ENCODE data around the gene AMER3.
"Not testable (repeated sequence)": the region's sequence is repeated elsewhere in the genome, so short reads cannot be mapped to it uniquely, and the experiment has no call there.

AMER3 gene

GRCh38 chr2:130755256-130756052 lies at the start of gene AMER3:
TSS of gene AMER3 (plus strand) at chr2:130755540. CDS start at chr2:130762073, 6,533 bp downstream.
- no peak for DNase-seq

GRCh38 chr2:130714795-130715194 lies 40.5 kb upstream of the AMER3 start:
- not testable (repeated sequence) for DNase-seq

GRCh38 chr2:130720036-130720435 lies 35.3 kb upstream of the AMER3 start:
- DNase-seq: no peak

- DNase-seq: no peak
These were observed 34.8 kb upstream of the AMER3 start for GRCh38 chr2:130720528-130720927.

GRCh38 chr2:130724455-130724854 lies 30.9 kb upstream of the AMER3 start:
- no peak for DNase-seq

- DNase-seq: no peak
These were observed 28.6 kb upstream of the AMER3 start for GRCh38 chr2:130726614-130727180.

- DNase-seq: peak; percentile 88 to 90
These were observed 27.9 kb upstream of the AMER3 start for GRCh38 chr2:130727286-130727924.

GRCh38 chr2:130728007-130728454 lies 27.3 kb upstream of the AMER3 start:
- peak; percentile 29 to 45 for DNase-seq

- no peak for DNase-seq
These were observed 26.6 kb upstream of the AMER3 start, which contains the start of gene GPR148 for GRCh38 chr2:130728549-130729316. TSS of gene GPR148 (plus strand) at chr2:130729070. CDS start at chr2:130729152, 82 bp downstream.

GRCh38 chr2:130729322-130730299 lies 25.7 kb upstream of the AMER3 start:
- DNase-seq: no peak

- not testable (repeated sequence) for DNase-seq
These were observed 23.1 kb upstream of the AMER3 start for GRCh38 chr2:130732257-130732656.

- DNase-seq: no peak
These were observed 20.1 kb upstream of the AMER3 start for GRCh38 chr2:130735200-130735599.

GRCh38 chr2:130736487-130736886 lies 18.9 kb upstream of the AMER3 start:
- no peak for DNase-seq

- no peak for DNase-seq
These were observed 17.7 kb upstream of the AMER3 start for GRCh38 chr2:130737592-130737991.

GRCh38 chr2:130740671-130741070 lies 14.7 kb upstream of the AMER3 start:
- DNase-seq: no peak

GRCh38 chr2:130743278-130743677 lies 12.1 kb upstream of the AMER3 start:
- DNase-seq: no peak

- DNase-seq: no peak
These were observed 10.8 kb upstream of the AMER3 start for GRCh38 chr2:130744287-130745117.

- DNase-seq: no peak
These were observed 6.3 kb upstream of the AMER3 start for GRCh38 chr2:130749078-130749477.

GRCh38 chr2:130749641-130750040 lies 5.7 kb upstream of the AMER3 start:
- DNase-seq: no peak

GRCh38 chr2:130754811-130755210 lies 529 bp upstream of the AMER3 start:
- DNase-seq: no peak

Measured in activated CD4-positive, alpha-beta T cell treated with anti-CD3 and anti-CD28 coated beads, Interleukin-2, amount 50 U/mL, for 48 hours (primary cell).